Uterus (tissue), 4 donors: ENCODE measurements around the gene TMEM131. TPM values are rescaled to one million over a fixed set of nuclear protein-coding genes. Genes with fewer than 3 reads are reported as not detected.
"Not testable (repeated sequence)": the region's sequence is repeated elsewhere in the genome, so short reads cannot be mapped to it uniquely, and the experiment has no call there.

Experiments used
- DNase-seq, 2 donors: peaks; one replicate each; pipeline ENCODE4 v3.0.0-alpha.2; 2019 to 2020
- H3K27ac ChIP-seq, 2 donors: fragments of 200-600 bp; sonication (generic); 1 replicate in 1 of 2; 2 replicates in 1 of 2; pipeline ENCODE4 v1.5.1; 2016 to 2018
- H3K27me3 ChIP-seq, 2 donors: fragments of 200-600 bp; sonication (generic); one replicate each; pipeline ENCODE4 v1.5.1; 2018 to 2019; ENCODE audit warnings: control low read depth in 1 of 2
- H3K36me3 ChIP-seq, 2 donors: fragments of 200-600 bp; sonication (generic); one replicate each; pipeline ENCODE4 v1.5.1; 2019; ENCODE audit warnings: control low read depth in 1 of 2
- H3K4me1 ChIP-seq, 2 donors: fragments of 200-600 bp; sonication (generic); one replicate each; pipeline ENCODE4 v1.5.1; 2018 to 2019; ENCODE audit warnings: control low read depth in 1 of 2
- H3K4me3 ChIP-seq, 2 donors: fragments of 200-600 bp; sonication (generic); 1 replicate in 1 of 2; 2 replicates in 1 of 2; pipeline ENCODE4 v1.5.1; 2018 to 2019; ENCODE audit warnings: mild to moderate bottlenecking in 1 of 2
- H3K9me3 ChIP-seq, 2 donors: fragments of 200-600 bp; sonication (generic); one replicate each; pipeline ENCODE4 v1.5.1; 2019; ENCODE audit warnings: control low read depth in 1 of 2
- CTCF ChIP-seq, 4 experiments: fragments of 200-600 bp in 2 of 4; fragments of 450-650 bp in 2 of 4; sonication (generic) in 2 of 4; IDR thresholded peaks; one replicate each; pipeline ENCODE4 v1.5.1; 2016 to 2019; ENCODE audit warnings: antibody characterized with exemption in 4 of 4, mild to moderate bottlenecking in 2 of 4, moderate library complexity in 1 of 4
- POLR2A ChIP-seq, 2 donors: fragments of 450-650 bp; IDR thresholded peaks; one replicate each; pipeline ENCODE4 v1.6.1; 2016; ENCODE audit warnings: antibody characterized with exemption in 2 of 2, mild to moderate bottlenecking in 1 of 2, moderate library complexity in 1 of 2
- intact Hi-C: fragments of 100-400 bp; cut with DNase I; formaldehyde crosslinking; loops from one replicate; pipeline ENCODE4 v1.15.1; 2023; ENCODE audit warnings: low total_unique reads
- total RNA-seq, 4 donors: library from RNA; depleted of rRNA in 3 of 4; stranded (reverse); fragments of >200 nt in 3 of 4; gene quantifications; one replicate each; pipeline versions ENCODE4 v1.1.0 to v1.2.4, GENCODE V29; 2014 to 2023
- donor health status: DM: yes; HTN: yes; CAD: no.

Gene TMEM131
- total RNA-seq, 4 donors from 2014 or later = 14.1 to 62.4 (median 35.4) TPM

GRCh38 chr2:98026927-98027522 is 31.3 kb upstream of the TMEM131 start:
- H3K27ac ChIP-seq = no peak overlapping the region
- TF ChIP-seq CTCF (IDR thresholded peaks at IDR 0.05) (no peak), POLR2A (IDR thresholded peaks at IDR 0.05) (no peak)
- H3K9me3 ChIP-seq = no peaks in the 10 kb centered on the region
- no peaks in the 10 kb centered on the region for H3K27me3 ChIP-seq
- no peak overlapping the region for H3K4me3 ChIP-seq
- intact Hi-C loops = no loop called here
- H3K36me3 ChIP-seq = no peaks in the 10 kb centered on the region
- DNase-seq = no peak
- H3K4me1 ChIP-seq = no peaks in the 10 kb centered on the region

- H3K27ac ChIP-seq = no peak overlapping the region
- no peak overlapping the region for H3K4me3 ChIP-seq
- no peaks in the 10 kb centered on the region for H3K36me3 ChIP-seq
- no peaks in the 10 kb centered on the region for H3K27me3 ChIP-seq
- DNase-seq = no peak
- no peaks in the 10 kb centered on the region for H3K4me1 ChIP-seq
- H3K9me3 ChIP-seq = no peaks in the 10 kb centered on the region
- intact Hi-C loops = no loop called here
- TF ChIP-seq CTCF (IDR thresholded peaks at IDR 0.05) = no peak
- no peak for TF ChIP-seq POLR2A (IDR thresholded peaks at IDR 0.05)
Measured at GRCh38 chr2:98026292-98026691, 30.5 kb upstream of the TMEM131 start.

DNA sequence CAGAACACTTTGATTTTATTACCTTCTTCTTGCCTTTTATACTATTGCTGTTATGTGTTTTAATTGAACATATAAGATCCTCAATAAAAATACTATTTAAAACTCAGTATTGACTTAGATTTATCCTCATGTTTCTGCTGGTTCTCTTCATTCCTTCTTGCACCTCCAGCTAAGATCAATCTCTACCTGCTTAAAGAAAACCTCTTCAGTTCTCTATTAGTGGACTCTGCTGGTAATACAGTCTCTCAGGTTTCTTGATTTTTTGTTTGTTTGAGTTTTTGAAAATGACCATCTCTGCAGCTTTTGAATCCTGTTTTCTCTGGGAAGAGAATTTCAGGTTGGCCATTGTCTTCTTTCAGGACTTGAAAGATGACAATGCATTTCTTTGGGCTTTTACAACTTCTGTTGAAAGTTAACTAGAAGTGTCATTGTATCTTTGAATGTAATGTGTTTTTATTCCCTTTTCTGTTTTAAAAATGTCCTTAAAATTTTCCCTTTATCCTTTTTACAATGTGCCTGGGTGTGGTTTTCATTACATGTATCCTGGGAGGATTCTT is 29.8 kb upstream of the TMEM131 start:
- Histone ChIP-seq H3K9me3 (no peaks in the 10 kb centered on the region), H3K4me1 (no peaks in the 10 kb centered on the region), H3K27ac (no peak overlapping the region), H3K4me3 (no peak overlapping the region), H3K36me3 (no peaks in the 10 kb centered on the region), H3K27me3 (no peaks in the 10 kb centered on the region)
- no peak for DNase-seq
- TF ChIP-seq CTCF (IDR thresholded peaks at IDR 0.05) (no peak), POLR2A (IDR thresholded peaks at IDR 0.05) (no peak)
- intact Hi-C loops = no loop called here

DNA sequence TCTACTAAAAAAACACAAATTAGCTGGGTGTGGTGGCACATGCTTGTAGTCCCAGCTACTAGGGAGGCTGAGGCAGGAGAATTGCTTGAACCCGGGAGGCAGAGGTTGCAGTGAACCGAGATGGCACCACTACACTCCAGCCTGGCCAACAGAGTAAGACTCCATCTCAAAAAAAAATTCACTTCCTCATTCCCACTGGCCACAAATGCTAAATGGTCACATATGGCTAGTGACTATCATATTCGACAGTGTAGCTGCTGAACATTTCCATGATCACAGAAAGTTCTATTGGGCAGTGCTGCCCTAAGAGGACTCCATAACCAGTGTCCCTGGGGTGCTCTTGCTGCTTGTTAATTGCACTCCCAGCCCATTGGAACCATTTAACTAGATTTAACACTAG is 26.3 kb upstream of the TMEM131 start:
- intact Hi-C loops, H3K27me3 ChIP-seq, H3K4me3 ChIP-seq, H3K27ac ChIP-seq, DNase-seq, H3K4me1 ChIP-seq, H3K9me3 ChIP-seq, H3K36me3 ChIP-seq: not testable (repeated sequence)

DNA sequence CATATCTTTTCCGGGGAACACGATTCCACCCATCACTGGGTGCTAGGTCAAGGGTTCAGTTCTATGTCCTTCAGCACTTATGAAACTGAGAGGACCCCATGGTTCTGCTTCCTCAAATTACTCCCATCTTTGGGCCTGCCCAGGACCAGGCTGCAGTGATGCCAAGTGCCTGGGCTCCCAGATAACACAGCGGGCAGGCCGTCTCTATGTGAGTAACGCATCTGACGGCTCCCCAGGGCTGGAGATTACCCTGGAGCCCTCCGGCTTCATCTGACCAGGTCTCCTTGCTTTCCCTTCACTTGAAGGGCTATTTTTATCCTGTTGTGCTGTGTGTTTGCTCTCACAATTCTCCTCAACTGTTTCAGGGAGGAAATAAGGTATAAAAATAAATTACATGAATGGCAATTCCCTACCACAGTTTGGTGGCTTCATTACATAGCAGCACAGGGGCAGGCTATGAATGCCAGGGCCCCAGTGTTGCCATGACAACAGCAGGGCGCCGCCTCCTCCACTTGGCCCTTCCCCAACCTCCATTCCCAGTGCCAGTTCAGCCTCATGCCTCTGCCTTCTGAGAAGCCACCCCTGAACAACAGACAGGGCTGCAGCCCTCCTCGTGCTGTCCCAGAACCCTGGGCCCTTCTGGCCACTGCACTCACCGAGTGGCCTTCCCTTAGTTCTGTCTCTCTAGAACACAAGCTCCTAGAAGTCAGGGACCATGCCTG is 25.4 kb upstream of the TMEM131 start:
- no peak overlapping the region for H3K27ac ChIP-seq

More for the DNA sequence above, 25.4 kb upstream of the TMEM131 start:
- intact Hi-C loops = no loop called here
- TF ChIP-seq POLR2A (IDR thresholded peaks at IDR 0.05) = no peak
- TF ChIP-seq CTCF (IDR thresholded peaks at IDR 0.05) = no peak
- no peaks in the 10 kb centered on the region for H3K9me3 ChIP-seq
- no peak overlapping the region for H3K4me3 ChIP-seq
- no peaks in the 10 kb centered on the region for H3K36me3 ChIP-seq
- no peak for DNase-seq
- H3K4me1 ChIP-seq = no peaks in the 10 kb centered on the region
- H3K27me3 ChIP-seq = no peaks in the 10 kb centered on the region
